GM18502 (cell line): ENCODE results near the gene SPINK7.
A peak's percentile ranks its signal among the peaks of the same experiment; 100 is the strongest.
"Not testable (repeated sequence)": the region's sequence is repeated elsewhere in the genome, so short reads cannot be mapped to it uniquely, and the experiment has no call there.

Source experiments
- ATAC-seq: cut with Tn5 transposase; IDR thresholded peaks from one replicate; pipeline ENCODE4 v1.9.1; 2021; ENCODE audit warnings: mild to moderate bottlenecking; ENCODE audit not compliant: unreplicated experiment, poor library complexity

Gene SPINK7

DNA sequence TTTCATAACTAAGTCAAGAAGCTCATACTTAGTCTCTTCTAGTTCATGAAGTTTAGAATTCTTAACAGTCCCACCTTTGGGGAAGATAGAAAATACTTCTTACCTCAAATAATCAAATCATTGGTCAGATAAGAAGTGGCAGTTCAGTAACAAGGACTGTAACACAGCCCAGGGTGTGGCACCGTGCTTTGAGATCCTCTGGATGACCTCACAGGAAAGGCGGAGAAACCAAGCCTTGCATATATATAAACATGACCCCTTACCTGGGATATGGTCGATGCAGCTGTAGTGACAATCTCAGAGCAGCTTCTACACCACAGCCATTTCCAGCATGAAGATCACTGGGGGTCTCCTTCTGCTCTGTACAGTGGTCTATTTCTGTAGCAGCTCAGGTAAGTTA lies at the start of gene SPINK7:
Gene SPINK7, plus strand, starts transcription at position 271 of the 400 bp plus-strand sequence. Its CDS starts 61 bp downstream, at position 332.
- ATAC-seq: no peak

DNA sequence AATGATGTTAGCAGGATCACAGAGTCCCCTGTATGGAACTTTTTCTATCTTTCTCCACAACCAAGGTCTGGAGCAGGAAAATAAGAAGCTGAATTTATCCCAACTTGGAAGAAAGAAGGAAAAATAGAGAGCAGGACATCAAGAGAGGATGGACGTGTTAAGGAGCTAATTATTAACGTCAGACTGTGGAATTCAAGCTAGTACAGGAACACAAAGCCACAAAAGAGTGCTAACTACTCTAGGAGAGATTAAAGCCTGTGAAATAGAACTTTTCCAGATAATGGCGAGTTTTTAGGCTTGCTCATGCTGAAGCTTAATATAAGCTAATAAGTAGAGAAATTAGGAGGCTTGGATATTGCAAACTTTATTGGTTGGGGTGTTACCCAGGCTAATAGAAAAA lies 44.3 kb upstream of the SPINK7 start:
- no peak for ATAC-seq

DNA sequence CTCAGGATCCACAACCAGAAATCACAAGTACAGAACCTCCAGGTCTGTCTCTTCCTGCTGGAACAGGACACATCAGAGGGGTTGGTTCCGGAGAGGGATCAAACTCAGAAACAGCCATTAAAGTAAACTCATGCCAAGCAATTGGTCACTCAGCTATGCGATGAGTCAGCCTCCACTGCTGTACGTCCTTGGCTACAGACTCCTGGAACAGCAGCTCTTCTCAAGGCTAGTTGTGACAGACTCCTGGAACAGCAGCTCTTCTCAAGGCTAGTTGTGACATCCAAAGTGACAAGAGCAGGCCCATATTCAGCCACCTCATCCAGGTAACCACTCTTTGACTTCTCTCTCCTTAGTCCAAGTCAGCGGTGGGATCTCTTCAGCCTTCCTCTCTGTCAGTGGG lies 43.7 kb upstream of the SPINK7 start, which contains the start of gene SPINK13:
Gene SPINK13, plus strand, starts transcription at position 229 of the 400 bp plus-strand sequence. CDS start 1,279 bp downstream, outside the sequence.
- ATAC-seq: no peak

DNA sequence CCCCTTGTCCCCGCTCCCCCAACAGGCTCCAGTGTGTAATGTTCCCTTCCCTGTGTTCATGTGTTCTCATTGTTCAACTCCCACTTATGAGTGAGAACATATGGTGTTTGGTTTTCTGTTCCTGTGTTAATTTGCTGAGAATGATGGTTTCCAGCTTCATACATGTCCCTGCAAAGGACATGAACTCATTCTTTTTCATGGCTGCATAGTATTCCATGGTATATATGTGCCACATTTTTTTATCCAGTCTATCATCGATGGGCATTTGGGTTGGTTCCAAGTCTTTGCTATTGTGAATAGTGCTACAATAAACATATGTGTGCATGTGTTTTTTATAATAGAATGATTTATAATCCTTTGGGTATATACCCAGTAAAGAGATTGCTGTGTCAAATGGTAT lies 37.1 kb upstream of the SPINK7 start:
- ATAC-seq: not testable (repeated sequence)

DNA sequence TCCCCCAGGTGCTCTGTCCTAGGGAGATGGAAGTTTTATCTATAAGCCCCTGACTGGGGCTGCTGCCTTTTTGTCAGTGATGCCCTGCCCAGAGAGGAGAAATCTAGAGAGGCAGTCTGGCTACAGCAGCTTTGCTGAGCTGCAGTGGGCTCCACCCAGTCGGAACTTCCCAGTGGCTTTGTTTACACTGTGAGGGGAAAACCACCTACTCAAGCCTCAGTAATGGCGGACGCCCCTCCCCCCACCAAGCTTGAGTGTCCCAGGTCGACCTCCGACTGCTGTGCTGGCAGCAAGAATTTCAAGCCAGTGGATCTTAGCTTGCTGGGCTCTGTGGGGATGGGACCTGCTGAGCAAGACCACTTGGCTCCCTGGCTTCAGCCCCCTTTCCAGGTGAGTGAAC lies 31.3 kb upstream of the SPINK7 start:
- ATAC-seq: peak; percentile 27

DNA sequence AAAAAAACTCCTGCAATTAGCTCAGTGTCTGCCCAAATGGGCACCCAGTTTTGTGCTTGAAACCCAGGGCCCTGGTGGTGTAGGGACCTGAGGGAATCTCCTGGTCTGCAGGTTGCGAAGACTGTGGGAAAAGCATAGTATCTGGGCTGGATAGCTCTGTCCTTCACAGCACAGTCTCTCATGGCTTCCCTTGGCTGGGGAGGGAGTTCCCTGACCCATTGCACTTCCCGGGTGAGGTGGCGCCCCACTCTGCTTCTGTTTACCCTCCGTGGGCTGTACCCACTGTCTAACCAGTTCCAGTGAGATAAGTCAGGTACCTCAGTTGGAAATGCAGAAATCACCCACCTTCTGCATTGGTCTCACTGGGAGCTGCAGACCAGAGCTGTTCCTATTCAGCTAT lies 30.9 kb upstream of the SPINK7 start:
- peak; percentile 68 for ATAC-seq

DNA sequence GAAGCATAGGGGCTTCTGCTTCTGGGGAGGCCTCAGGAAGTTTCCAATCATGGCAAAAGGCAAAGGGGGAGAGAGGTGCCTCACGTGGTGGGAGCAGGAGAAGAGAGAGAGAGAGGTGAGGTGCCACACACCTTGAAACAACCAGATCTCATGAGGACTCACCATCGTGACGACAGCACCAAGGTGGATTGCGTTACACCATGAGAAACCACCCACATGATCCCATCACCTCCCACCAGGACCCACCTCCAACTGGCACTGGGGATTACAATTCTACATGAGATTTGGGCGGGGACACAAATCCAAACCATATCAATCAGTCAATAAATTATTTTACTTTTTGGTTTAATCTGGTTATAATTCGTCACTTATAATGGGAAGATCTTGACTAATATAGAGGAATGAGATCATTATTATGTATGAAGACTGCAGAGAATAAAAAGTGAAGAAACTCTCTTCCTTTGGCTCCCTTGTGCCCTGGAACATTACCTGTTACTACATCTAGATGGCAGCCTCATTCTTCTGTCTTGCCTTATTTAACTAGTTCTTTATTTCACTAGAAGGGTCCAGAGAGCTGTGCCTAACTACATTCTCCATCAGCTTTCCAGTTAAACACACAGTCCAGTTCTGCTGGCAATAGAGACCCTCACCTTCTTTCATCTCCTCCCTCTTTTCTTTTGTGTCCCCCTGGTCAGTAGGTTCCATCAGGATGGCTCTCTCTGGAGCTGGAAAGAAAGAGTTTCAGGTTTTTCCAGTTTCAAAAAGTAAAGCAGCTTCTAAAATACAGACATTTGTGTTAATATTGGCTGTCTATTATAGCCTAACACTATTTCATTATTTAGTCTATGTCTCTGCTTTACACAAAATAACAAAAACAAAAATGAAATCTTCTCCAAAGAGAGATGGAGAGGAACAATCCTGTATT lies 21.7 kb upstream of the SPINK7 start:
- peak; percentile 70 for ATAC-seq

DNA sequence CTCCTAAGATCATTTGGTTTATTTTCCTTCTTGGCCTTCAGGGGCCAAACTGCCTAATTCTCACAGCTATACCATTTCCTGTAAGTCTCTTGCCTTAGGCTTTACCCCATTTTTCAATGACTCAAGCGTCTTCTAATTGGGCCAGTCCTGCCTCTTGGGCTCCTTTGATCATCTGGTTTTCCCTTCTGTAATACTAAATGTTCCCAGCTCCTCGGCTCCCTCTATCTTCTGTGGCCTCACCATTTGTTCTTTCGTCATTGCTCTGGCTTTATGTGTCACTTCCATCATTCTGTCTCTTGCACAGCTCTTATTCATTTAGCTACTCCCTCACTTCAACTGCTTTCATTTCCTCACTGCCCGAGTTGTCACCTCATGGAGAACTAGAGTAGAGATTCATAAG lies 14.5 kb upstream of the SPINK7 start:
- ATAC-seq: no peak

DNA sequence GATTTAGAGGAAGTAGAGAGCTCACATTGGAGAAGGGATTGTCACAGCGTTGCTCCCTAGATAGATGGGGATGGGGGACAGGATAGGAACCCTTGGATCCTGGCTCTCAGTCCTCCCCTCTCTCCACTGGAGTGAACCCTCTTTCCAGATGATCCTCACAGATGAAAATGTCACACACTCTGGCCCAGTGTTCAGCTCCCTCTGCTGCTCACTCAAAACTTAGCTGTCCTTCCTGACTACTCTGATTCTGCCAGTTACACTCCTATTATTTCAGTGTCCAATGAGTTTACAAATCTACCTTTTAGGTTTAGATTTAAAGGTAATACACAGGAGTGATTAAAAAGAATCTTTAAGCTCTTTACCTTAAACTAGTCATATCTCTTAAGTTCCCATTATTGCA lies 5.8 kb upstream of the SPINK7 start:
- no peak for ATAC-seq

DNA sequence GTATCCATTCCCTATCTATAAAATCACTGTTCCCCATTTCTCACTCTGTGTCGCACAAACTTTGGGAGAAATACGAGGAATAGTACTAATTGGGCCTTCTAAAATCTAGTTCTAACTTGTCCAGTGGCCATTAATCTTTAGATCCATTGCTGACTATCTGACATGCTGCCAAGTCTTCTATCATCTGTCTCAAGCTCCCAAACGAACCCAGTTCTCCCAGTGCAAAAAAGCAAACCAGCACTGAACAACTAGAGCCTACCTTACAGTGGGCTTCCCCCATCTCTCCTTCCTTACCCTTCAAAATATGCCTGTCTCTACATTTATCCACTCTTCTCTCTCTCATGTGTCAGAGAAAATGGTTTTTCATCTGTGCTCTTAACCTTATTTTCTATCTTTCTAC lies 3.2 kb upstream of the SPINK7 start:
- ATAC-seq: no peak

DNA sequence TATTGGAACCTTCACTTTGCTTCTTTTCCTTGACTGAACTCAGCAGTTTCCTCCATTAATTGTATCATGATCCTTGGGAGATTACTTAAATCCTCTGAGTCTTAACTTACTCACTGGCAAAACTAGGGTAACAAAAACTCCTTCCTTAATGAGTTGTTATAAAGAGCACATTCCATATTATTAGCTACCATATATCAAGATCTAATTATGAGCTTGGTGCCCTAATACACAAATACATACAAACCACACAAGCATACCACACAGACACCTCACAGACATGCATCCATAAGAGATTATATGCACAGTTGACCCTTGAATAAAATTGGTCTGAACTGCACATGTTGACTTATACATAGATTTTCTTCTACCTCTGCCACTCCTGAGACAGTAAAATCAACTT lies 2.5 kb upstream of the SPINK7 start:
- no peak for ATAC-seq

DNA sequence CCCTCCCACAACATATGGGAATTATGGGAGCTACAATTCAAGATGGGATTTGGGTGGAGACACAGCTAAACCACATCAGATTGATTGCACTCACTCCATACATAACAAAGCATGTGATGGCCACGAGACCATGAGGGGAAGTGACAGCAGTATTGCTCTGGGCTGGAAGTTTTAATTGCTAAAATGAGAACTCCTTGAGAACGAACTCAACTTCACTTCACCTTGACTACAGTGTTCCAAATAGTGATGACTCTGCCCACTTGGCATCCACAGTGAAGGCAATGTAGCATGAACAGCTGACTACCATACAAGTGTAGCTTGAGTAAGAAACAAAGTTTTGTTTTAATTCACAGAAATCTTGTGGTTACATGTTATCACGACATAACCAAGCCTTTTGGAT lies 739 bp upstream of the SPINK7 start:
- no peak for ATAC-seq

DNA sequence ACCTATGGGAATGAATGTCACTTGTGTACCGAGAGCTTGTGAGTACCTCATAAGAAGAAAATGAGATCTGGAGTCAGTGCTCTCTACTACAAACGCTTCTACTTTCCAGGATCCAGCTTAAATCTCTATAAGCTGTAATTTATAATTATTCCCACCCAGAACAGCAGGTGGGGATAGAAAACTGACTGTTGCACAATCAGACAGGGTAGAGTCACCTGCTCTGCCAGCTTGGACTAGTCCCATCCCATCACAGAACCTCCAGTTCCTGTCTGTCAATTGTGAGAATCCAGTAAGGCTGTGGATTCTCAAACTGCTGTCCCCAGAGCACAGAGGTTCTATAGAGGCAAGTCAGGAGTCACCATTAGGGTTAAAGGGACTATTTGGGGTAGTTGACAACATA lies 2.0 kb downstream of the SPINK7 start:
- ATAC-seq: no peak

DNA sequence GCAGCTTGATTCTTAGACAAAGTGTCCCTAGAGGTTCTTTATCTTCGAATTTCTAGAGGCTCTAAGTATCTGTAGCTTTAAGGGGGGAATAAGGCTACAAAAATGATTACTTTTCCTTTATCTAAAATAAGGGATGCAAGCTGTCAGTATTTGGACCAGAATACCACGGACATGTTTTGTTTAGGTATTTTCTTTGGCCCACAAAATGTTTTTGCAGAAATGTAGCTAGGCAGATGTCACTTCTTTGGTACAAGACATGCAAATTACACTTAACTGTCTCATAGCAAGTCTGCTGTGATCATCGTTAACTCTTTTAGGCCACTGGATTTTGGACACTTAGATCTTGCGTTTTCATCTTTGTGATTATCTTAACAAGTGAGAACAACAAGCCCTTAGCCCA lies 2.5 kb downstream of the SPINK7 start:
- no peak for ATAC-seq

DNA sequence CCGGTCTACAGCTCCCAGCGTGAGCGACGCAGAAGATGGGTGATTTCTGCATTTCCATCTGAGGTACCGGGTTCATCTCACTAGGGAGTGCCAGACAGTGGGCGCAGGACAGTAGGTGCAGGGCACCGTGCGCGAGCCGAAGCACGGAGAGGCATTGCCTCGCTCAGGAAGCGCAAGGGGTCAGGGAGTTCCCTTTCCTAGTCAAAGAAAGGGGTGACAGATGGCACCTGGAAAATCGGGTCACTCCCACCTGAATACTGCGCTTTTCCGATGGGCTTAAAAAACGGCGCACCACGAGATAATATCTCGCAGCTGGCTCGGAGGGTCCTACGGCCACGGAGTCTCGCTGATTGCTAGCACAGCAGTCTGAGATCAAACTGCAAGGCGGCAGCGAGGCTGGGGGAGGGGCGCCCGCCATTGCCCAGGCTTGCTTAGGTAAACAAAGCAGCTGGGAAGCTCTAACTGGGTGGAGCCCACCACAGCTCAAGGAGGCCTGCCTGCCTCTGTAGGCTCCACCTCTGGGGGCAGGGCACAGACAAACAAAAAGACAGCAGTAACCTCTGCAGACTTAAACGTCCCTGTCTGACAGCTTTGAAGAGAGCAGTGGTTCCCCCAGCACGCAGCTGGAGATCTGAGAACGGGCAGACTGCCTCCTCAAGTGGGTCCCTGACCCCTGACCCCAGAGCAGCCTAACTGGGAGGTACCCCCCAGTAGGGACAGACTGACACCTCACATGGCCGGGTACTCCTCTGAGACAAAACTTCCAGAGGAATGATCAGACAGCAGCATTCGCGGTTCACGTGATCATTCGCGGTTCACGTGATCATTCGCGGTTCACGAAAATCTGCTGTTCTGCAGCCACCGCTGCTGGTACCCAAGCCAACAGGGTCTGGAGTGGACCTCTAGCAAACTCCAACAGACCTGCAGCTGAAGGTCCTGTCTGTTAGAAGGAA lies 8.1 kb downstream of the SPINK7 start:
- ATAC-seq: not testable (repeated sequence)

DNA sequence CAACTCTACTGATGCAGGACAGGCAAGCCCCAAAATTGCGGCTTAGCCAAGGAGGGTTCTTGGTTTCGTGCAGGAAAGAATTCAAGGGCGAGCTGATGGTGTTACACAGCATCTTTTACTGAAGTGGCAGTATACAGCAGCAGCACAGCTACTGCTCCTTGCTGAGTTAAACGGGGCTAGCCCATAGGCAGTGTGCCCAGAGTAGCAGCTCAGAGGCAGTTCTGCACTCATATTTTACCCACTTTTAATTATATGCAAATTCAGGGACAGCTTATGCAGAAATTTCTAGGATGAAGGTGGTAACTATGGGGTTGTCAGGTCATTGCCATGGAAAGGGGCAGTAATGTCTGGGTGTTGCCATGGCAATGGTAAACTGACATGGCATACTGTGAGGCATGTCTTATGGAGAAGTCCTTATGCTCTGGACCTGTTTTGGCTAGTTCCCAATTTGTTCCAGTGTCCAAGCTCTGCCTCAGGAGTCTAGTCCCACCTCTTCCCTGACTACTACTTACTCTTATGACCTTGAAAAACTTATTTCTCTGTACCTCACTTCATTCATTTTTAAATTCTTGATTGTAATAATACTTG lies 21.1 kb downstream of the SPINK7 start:
- ATAC-seq: no peak

DNA sequence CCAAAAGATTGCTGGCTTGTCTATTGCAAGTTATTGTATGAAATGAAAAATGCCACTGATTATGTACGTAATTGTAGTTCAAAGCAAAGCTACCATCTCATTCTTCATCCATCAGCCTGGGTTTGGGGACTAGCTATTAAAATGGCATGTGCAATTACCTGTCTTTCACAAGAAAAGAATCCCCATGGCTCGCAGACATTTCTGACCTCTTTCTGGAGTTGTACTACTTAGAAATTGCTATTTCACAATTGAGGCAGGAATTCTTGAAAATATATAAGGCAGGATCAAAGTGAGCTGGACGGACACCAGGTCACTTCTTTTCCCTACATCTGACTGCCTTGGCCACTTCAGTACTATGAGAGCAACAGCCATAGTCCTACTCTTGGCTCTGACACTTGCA lies 23.0 kb downstream of the SPINK7 start, which contains the start of gene SPINK9:
Gene SPINK9, plus strand, starts transcription at position 301 of the 400 bp plus-strand sequence. Its CDS starts 55 bp downstream, at position 356.
- no peak for ATAC-seq

DNA sequence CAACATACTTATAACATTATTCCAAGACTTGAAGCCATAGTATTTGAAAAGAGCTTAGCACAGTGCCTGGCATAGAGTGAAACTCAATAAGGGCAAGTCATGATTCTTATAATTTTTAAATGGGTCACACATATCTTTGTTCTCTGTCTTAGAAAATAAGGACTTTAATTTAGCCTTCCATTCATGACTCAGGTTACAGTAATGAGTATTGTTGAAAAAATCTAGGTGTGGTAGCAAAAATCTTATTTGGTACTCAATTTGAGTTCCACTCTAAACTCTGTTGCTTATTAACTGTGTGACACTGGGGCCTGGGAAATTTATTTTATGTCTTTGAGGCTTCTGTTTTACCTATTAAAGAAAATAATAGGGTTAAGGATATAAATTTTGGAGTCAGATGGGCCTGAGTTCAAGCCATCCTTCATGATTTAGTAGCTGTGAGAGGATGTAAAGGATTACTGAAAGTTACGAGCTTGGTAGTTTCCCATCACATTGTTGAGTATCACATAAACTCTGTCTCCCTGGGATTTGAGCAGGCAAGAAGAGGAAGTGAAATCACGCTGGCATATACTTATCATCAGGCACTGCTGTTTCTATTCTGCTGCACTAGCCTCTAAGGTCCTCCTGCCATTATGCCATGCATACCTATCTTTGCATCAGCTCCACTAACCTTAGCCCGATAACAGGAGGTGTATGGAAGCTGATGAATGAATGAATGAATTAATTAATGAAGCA lies 24.6 kb downstream of the SPINK7 start:
- peak; percentile 91 for ATAC-seq

DNA sequence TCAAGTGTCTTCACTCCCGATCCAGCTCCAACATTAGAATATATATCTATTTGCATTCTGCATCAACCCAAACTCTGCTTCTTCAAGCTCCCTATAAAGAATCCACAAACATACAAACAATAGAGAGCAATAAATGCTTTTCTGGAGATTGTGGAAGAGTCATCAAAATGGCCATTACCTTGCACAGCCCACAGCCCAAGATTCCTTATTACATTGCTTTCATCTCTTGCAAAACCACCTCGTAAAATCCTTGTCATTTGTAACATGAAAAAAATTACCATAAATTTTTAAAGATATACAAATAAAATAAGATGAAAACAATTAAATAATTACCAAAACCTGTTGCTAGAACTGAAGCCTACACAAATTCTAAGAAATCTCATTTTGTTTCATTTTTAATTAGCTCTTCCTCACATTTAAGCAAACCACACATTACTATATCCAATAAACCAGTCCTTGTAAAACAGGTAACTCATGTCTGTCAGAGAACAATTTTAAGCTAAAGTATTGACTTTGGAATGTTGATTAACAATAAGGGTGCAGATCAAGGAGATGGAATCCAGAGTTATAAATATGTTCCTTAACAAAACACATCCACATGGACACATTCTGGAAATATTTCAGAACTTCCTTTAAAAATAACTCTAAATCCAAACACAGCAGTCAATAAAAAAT lies 30.3 kb downstream of the SPINK7 start:
- ATAC-seq: no peak
